ENCODE measurements around the gene CHD9NB.

The CHD9NB gene

DNA sequence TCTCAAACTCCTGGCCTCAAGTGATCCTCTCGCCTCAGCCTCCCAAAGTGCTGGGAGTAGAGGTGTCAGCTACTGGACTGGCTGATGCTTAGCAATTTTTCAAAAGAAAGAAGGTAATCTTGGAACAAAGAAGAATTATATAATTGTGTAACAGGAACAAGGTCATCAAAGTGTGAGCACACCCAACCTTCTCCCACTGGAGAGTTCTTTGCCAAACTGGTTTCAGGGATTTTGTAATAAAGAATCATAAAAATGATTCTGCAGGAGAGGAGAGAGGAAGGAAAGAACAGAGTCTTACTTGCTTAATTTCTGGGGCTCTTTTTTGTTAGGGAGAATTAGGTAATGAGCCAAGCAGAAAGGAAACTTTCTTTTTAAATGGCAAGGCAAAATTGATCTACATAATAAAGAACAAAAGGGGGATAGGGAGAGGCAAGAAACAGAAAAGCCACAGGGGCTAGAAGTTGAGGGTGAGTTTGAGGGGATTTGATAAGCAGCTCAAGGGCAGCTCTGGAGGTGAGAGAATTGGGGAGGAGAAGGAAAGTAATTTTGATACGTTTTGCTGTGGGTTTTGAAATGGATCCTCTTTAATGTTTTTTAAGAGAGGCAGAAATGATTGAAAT, 21.3 kb downstream of the CHD9NB start:
- H3K27me3 ChIP-seq: no peaks in the 10 kb centered on the region
- TF ChIP-seq, protein P1, sequence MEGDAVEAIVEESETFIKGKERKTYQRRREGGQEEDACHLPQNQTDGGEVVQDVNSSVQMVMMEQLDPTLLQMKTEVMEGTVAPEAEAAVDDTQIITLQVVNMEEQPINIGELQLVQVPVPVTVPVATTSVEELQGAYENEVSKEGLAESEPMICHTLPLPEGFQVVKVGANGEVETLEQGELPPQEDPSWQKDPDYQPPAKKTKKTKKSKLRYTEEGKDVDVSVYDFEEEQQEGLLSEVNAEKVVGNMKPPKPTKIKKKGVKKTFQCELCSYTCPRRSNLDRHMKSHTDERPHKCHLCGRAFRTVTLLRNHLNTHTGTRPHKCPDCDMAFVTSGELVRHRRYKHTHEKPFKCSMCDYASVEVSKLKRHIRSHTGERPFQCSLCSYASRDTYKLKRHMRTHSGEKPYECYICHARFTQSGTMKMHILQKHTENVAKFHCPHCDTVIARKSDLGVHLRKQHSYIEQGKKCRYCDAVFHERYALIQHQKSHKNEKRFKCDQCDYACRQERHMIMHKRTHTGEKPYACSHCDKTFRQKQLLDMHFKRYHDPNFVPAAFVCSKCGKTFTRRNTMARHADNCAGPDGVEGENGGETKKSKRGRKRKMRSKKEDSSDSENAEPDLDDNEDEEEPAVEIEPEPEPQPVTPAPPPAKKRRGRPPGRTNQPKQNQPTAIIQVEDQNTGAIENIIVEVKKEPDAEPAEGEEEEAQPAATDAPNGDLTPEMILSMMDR (IDR thresholded peaks at IDR 0.05; ENCODE audit: low read depth, low read length): no peak
- no peaks in the 10 kb centered on the region for H3K9me3 ChIP-seq
- H3K4me3 ChIP-seq (ENCODE audit: low read depth, low read length): no peak overlapping the region
- no peak for DNase-seq
- no peaks in the 10 kb centered on the region for H3K4me1 ChIP-seq
- H3K36me3 ChIP-seq: no peaks in the 10 kb centered on the region

DNA sequence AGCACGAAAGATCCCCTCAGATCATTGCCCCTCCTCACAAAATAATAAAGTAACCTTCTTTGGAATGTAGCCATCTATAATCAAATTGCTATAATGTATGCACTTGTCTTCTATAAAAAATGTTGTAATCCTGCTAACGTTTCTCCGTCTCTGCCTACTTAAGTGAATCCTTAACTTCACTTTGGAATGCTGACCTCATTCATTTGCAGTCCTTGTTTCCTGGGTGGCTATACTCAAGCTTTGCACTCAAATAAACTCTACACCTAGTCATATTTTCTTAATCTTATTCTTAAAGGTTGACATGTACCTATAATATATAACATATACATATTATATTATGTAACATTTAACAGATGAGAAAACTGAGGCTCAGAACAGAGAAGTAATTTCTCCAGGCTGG, 22.7 kb downstream of the CHD9NB start:
- no peaks in the 10 kb centered on the region for H3K9me3 ChIP-seq
- no peak for DNase-seq
- no peaks in the 10 kb centered on the region for H3K4me1 ChIP-seq
- H3K36me3 ChIP-seq: no peaks in the 10 kb centered on the region
- no peak overlapping the region for H3K4me3 ChIP-seq (ENCODE audit: low read depth, low read length)
- TF ChIP-seq, protein P1 (IDR thresholded peaks at IDR 0.05; ENCODE audit: low read depth, low read length): no peak
- no peaks in the 10 kb centered on the region for H3K27me3 ChIP-seq

DNA sequence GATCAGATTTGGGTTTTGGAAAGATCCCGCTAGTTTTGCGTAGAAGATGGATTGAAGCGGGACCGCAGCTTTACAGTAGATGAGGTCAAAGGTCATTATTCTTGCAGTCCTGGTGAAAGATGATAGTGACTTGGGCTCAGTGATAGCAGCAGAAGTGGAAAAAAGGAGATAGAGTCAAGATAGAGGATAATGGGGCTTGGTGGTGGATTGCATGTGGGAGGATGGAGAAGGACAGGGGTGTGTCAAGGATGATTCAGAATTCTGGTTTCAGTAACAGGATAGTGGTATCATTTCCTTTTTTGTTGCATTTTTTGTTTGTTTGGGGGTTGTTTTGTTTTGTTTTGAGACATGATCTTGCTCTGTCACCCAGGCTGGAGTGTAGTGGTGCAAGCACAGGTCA, 28.7 kb downstream of the CHD9NB start:
- H3K27me3 ChIP-seq: no peaks in the 10 kb centered on the region
- H3K36me3 ChIP-seq: no peaks in the 10 kb centered on the region
- TF ChIP-seq, protein P1 (IDR thresholded peaks at IDR 0.05; ENCODE audit: low read depth, low read length): no peak
- H3K9me3 ChIP-seq: no peaks in the 10 kb centered on the region
- no peaks in the 10 kb centered on the region for H3K4me1 ChIP-seq
- no peak for DNase-seq
- H3K4me3 ChIP-seq (ENCODE audit: low read depth, low read length): no peak overlapping the region

DNA sequence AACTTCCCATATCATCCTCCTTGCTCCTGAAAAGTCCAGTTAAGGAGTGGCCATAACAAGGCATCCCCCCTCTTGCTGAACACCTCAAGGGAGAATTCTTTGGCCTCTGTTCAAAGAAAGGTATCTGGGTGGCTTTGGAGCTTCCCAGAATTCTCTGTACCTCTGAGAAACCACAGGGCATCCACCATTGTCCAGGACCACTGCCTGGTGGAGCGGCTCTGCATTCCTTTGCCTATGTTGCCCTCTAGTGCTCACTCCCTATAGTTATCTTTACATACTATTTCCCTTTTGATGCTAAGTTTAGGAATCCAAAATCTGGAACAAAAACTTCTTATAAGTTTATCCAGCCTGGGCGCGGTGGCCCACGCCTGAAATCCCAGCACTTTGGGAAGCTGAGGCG, 30.3 kb downstream of the CHD9NB start:
- Histone ChIP-seq H3K36me3 (no peaks in the 10 kb centered on the region), H3K9me3 (no peaks in the 10 kb centered on the region)

DNA sequence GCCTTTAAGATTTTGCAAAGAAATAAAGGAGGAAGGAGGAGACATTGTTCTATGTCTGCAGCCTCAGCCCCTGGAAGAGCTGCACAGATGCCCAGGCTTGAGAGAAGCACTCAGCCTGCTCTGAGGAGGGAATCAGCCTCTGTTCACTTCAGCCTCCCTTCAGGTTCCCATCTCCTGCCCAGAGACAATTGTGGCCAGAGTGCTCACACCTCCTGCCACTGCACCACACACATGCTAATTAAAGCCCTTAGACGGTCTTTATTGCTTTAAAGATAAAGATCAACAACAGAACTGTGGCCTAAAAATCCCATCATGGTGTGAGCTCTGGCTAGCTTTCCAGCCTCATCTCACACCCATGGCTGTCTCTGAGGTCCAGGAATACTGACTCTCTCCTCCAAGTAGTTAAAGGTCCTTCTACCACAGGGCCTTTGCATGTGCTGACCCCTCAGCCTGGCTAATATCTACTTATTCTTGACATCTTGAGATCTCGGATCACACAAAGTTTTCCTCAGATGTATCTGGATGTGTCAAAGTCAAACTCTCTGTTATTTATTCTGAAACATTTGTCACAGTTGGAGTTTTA, 33.8 kb downstream of the CHD9NB start:
- no peak for DNase-seq
- Histone ChIP-seq H3K4me3 (ENCODE audit: low read depth, low read length) (no peak overlapping the region), H3K27me3 (0 out of 2 replicates have a peak, but pooled peaks cover 3% of the 10 kb centered on the region), H3K4me1 (no peaks in the 10 kb centered on the region), H3K9me3 (no peaks in the 10 kb centered on the region), H3K36me3 (no peaks in the 10 kb centered on the region)
- TF ChIP-seq, protein P1 (IDR thresholded peaks at IDR 0.05; ENCODE audit: low read depth, low read length): no peak

More for the DNA sequence above, 30.3 kb downstream of the CHD9NB start:
- DNase-seq: peak; percentile 59
- Histone ChIP-seq H3K27me3 (no peaks in the 10 kb centered on the region), H3K4me1 (no peaks in the 10 kb centered on the region), H3K4me3 (ENCODE audit: low read depth, low read length) (no peak overlapping the region)
- TF ChIP-seq, protein P1 (IDR thresholded peaks at IDR 0.05; ENCODE audit: low read depth, low read length): peak; percentile 74

DNA sequence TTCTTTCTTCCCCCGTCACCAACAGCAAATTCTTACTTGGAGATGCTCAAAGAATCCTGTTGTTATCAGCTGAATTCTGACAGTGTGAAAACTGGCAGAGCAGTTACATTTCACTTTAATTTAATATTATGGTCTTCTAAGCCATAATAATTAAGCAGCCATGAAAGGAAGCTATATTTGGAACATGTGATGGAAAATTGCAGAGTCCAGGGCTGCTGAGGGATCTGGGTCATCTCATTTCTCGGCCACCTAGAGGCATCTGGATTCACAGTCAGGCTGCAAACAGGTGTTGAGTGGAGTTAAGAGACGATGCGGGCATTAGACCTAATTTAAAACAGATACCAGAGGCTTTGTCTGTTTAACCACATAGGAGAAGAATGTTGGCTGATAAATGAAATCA, 38.4 kb downstream of the CHD9NB start:
- Histone ChIP-seq H3K27me3 (0 out of 2 replicates have a peak, but pooled peaks cover 3% of the 10 kb centered on the region), H3K4me3 (ENCODE audit: low read depth, low read length) (no peak overlapping the region), H3K9me3 (no peaks in the 10 kb centered on the region), H3K4me1 (no peaks in the 10 kb centered on the region), H3K36me3 (no peaks in the 10 kb centered on the region)
- TF ChIP-seq, protein P1 (IDR thresholded peaks at IDR 0.05; ENCODE audit: low read depth, low read length): no peak
- no peak for DNase-seq

Data from BE2C (cell line).